Osteocyte (in vitro differentiated cells): Measurements from ENCODE around the gene OR10H2. TPM values are rescaled to one million over a fixed set of nuclear protein-coding genes. Genes with fewer than 3 reads are reported as not detected.

Experiments
- DNase-seq: peaks from one replicate; pipeline ENCODE4 v3.0.0; 2021; ENCODE audit warnings: mixed read lengths; ENCODE audit not compliant: unreplicated experiment; ENCODE audit errors: extremely low spot score
- H3K27ac Mint-ChIP-seq: one replicate; pipeline ENCODE4 v1.8.0; 2021; ENCODE audit warnings: mild to moderate bottlenecking, mixed read lengths; ENCODE audit not compliant: unreplicated experiment
- H3K27me3 Mint-ChIP-seq: one replicate; pipeline ENCODE4 v1.8.0; 2021; ENCODE audit warnings: mixed read lengths; ENCODE audit not compliant: unreplicated experiment
- H3K36me3 Mint-ChIP-seq: one replicate; pipeline ENCODE4 v1.8.0; 2021; ENCODE audit warnings: mixed read lengths; ENCODE audit not compliant: unreplicated experiment
- H3K4me1 Mint-ChIP-seq: one replicate; pipeline ENCODE4 v1.8.0; 2021; ENCODE audit warnings: mixed read lengths; ENCODE audit not compliant: unreplicated experiment
- H3K4me3 Mint-ChIP-seq: one replicate; pipeline ENCODE4 v1.8.0; 2021; ENCODE audit warnings: mild to moderate bottlenecking, moderate library complexity, mixed read lengths; ENCODE audit not compliant: unreplicated experiment
- H3K9me3 Mint-ChIP-seq: one replicate; pipeline ENCODE4 v1.8.0; 2021; ENCODE audit warnings: mixed read lengths; ENCODE audit not compliant: unreplicated experiment
- CTCF ChIP-seq: fragments of 200-600 bp; sonication (generic); IDR thresholded peaks from 2 replicates; pipeline ENCODE4 v1.5.0; 2021; ENCODE audit warnings: antibody characterized with exemption, mild to moderate bottlenecking, moderate library complexity
- total RNA-seq: library from RNA; stranded (reverse); gene quantifications from 2 replicates; pipeline ENCODE4 v1.2.1, GENCODE V29; 2021

Gene OR10H2
- total RNA-seq, 1 donor from 2014 or later: not detected

GRCh38 chr19:15776991-15777970 lies 49.5 kb downstream of the OR10H2 start:
- Mint-ChIP-seq H3K27me3 (no peaks in the 10 kb centered on the region), H3K4me3 (no peak overlapping the region), H3K4me1 (no peaks in the 10 kb centered on the region), H3K27ac (no peak overlapping the region), H3K36me3 (no peaks in the 10 kb centered on the region), H3K9me3 (peaks cover 23% of the 10 kb centered on the region)
- no peak for TF ChIP-seq CTCF
- DNase-seq: peak; percentile 76

Other genes starting within 250 kb of the OR10H2 start
- not detected in 2 replicates for gene PGLYRP2, start 248.5 kb upstream of the OR10H2 start, total RNA-seq
- gene CYP4F22, start 219.5 kb upstream of the OR10H2 start, total RNA-seq: not detected in 2 replicates
- gene CYP4F8, start 112.8 kb upstream of the OR10H2 start, total RNA-seq: not detected in 2 replicates
- gene CYP4F3, start 87.1 kb upstream of the OR10H2 start, total RNA-seq: not detected in 2 replicates
- gene CYP4F12, start 54.9 kb upstream of the OR10H2 start, total RNA-seq: not detected in 2 replicates
- gene OR10H3, start 10.0 kb downstream of the OR10H2 start, total RNA-seq: not detected in 2 replicates
- gene OR10H5, start 59.6 kb downstream of the OR10H2 start, total RNA-seq: not detected in 2 replicates
- not detected in 2 replicates for gene OR10H1, start 87.6 kb downstream of the OR10H2 start, total RNA-seq
- gene CYP4F2, start 170.1 kb downstream of the OR10H2 start, total RNA-seq: not detected in 2 replicates
- not detected in 2 replicates for gene CYP4F11, start 206.5 kb downstream of the OR10H2 start, total RNA-seq
- gene OR10H4, start 221.0 kb downstream of the OR10H2 start, total RNA-seq: not detected in 2 replicates